Measurements from ENCODE around the gene IL6ST. TPM values are rescaled to one million over a fixed set of nuclear protein-coding genes. Genes with fewer than 3 reads are reported as not detected.

IL6ST gene
- total RNA-seq, 2 experiments from 2014 or later, result 47.1 to 58.0 TPM

- Mint-ChIP-seq H3K36me3 (no peaks in the 10 kb centered on the region), H3K27me3 (peaks cover 17% of the 10 kb centered on the region), H3K4me3 (no peak overlapping the region), H3K4me1 (peaks cover 14% of the 10 kb centered on the region), H3K9me3 (peaks cover 2% of the 10 kb centered on the region), H3K27ac (no peak overlapping the region)
- no peak for DNase-seq
Measured at GRCh38 chr5:55907927-55908326, 86.8 kb downstream of the IL6ST start.

GRCh38 chr5:55905251-55905650 lies 89.5 kb downstream of the IL6ST start:
- Mint-ChIP-seq H3K4me1 (peaks cover 15% of the 10 kb centered on the region), H3K27ac (no peak overlapping the region), H3K27me3 (peaks cover 26% of the 10 kb centered on the region), H3K36me3 (no peaks in the 10 kb centered on the region), H3K9me3 (peaks cover 2% of the 10 kb centered on the region), H3K4me3 (no peak overlapping the region)
- no peak for DNase-seq

- no peak for DNase-seq
- Mint-ChIP-seq H3K27ac (no peak overlapping the region), H3K36me3 (no peaks in the 10 kb centered on the region), H3K9me3 (peaks cover 2% of the 10 kb centered on the region), H3K27me3 (peaks cover 30% of the 10 kb centered on the region), H3K4me3 (no peak overlapping the region), H3K4me1 (peaks cover 19% of the 10 kb centered on the region)
Measured at GRCh38 chr5:55904152-55904551, 90.6 kb downstream of the IL6ST start.

GRCh38 chr5:55903121-55903701 lies 91.6 kb downstream of the IL6ST start:
- Mint-ChIP-seq H3K4me1 (peaks cover 19% of the 10 kb centered on the region), H3K27me3 (peaks cover 30% of the 10 kb centered on the region), H3K36me3 (no peaks in the 10 kb centered on the region), H3K9me3 (no peaks in the 10 kb centered on the region), H3K4me3 (no peak overlapping the region), H3K27ac (no peak overlapping the region)
- peak; percentile 86 for DNase-seq

- no peak for DNase-seq
- Mint-ChIP-seq H3K27me3 (peaks cover 32% of the 10 kb centered on the region), H3K9me3 (no peaks in the 10 kb centered on the region), H3K36me3 (no peaks in the 10 kb centered on the region), H3K4me3 (no peak overlapping the region), H3K27ac (no peak overlapping the region), H3K4me1 (peaks cover 21% of the 10 kb centered on the region)
Measured at GRCh38 chr5:55902696-55903095, 92.1 kb downstream of the IL6ST start.

- no peak for DNase-seq
- Mint-ChIP-seq H3K4me3 (no peak overlapping the region), H3K9me3 (no peaks in the 10 kb centered on the region), H3K27ac (no peak overlapping the region), H3K27me3 (peaks cover 35% of the 10 kb centered on the region), H3K4me1 (peaks cover 21% of the 10 kb centered on the region), H3K36me3 (no peaks in the 10 kb centered on the region)
Measured at GRCh38 chr5:55900776-55901175, 94.0 kb downstream of the IL6ST start.

- DNase-seq, result no peak
- H3K27ac Mint-ChIP-seq, result no peak overlapping the region
- peaks cover 32% of the 10 kb centered on the region for H3K27me3 Mint-ChIP-seq
- no peaks in the 10 kb centered on the region for H3K9me3 Mint-ChIP-seq
- no peaks in the 10 kb centered on the region for H3K36me3 Mint-ChIP-seq
- H3K4me1 Mint-ChIP-seq, result peaks cover 21% of the 10 kb centered on the region
- H3K4me3 Mint-ChIP-seq, result no peak overlapping the region
Measured at GRCh38 chr5:55900068-55900467, 94.7 kb downstream of the IL6ST start.

- DNase-seq, result no peak
- Mint-ChIP-seq H3K9me3 (no peaks in the 10 kb centered on the region), H3K4me1 (peaks cover 21% of the 10 kb centered on the region), H3K27ac (no peak overlapping the region), H3K36me3 (no peaks in the 10 kb centered on the region), H3K27me3 (peaks cover 25% of the 10 kb centered on the region), H3K4me3 (no peak overlapping the region)
Measured at GRCh38 chr5:55899344-55899743, 95.4 kb downstream of the IL6ST start.

- no peaks in the 10 kb centered on the region for H3K36me3 Mint-ChIP-seq
- H3K4me1 Mint-ChIP-seq, result peaks cover 12% of the 10 kb centered on the region
- peaks cover 19% of the 10 kb centered on the region for H3K27me3 Mint-ChIP-seq
- peak; percentile 26 for DNase-seq
- no peaks in the 10 kb centered on the region for H3K9me3 Mint-ChIP-seq
- no peak overlapping the region for H3K4me3 Mint-ChIP-seq
- no peak overlapping the region for H3K27ac Mint-ChIP-seq
Measured at GRCh38 chr5:55897905-55898304, 96.9 kb downstream of the IL6ST start.

- DNase-seq, result no peak
- H3K4me1 Mint-ChIP-seq, result peaks cover 12% of the 10 kb centered on the region
- H3K9me3 Mint-ChIP-seq, result no peaks in the 10 kb centered on the region
- no peak overlapping the region for H3K4me3 Mint-ChIP-seq
- H3K27ac Mint-ChIP-seq, result no peak overlapping the region
- H3K36me3 Mint-ChIP-seq, result no peaks in the 10 kb centered on the region
- H3K27me3 Mint-ChIP-seq, result peaks cover 19% of the 10 kb centered on the region
Measured at GRCh38 chr5:55897206-55897894, 97.4 kb downstream of the IL6ST start.

GRCh38 chr5:55896663-55897062 lies 98.1 kb downstream of the IL6ST start:
- Mint-ChIP-seq H3K4me3 (no peak overlapping the region), H3K27me3 (peaks cover 19% of the 10 kb centered on the region), H3K4me1 (peaks cover 12% of the 10 kb centered on the region), H3K9me3 (no peaks in the 10 kb centered on the region), H3K36me3 (no peaks in the 10 kb centered on the region), H3K27ac (no peak overlapping the region)
- no peak for DNase-seq

GRCh38 chr5:55896238-55896637 lies 98.5 kb downstream of the IL6ST start:
- Mint-ChIP-seq H3K9me3 (no peaks in the 10 kb centered on the region), H3K27me3 (peaks cover 19% of the 10 kb centered on the region), H3K4me3 (no peak overlapping the region), H3K27ac (no peak overlapping the region), H3K36me3 (no peaks in the 10 kb centered on the region), H3K4me1 (peaks cover 12% of the 10 kb centered on the region)
- DNase-seq, result no peak

GRCh38 chr5:55895346-55895745 lies 99.4 kb downstream of the IL6ST start:
- H3K27ac Mint-ChIP-seq, result no peak overlapping the region
- no peaks in the 10 kb centered on the region for H3K36me3 Mint-ChIP-seq
- peaks cover 11% of the 10 kb centered on the region for H3K27me3 Mint-ChIP-seq
- no peak for DNase-seq
- H3K4me1 Mint-ChIP-seq, result peaks cover 10% of the 10 kb centered on the region
- H3K4me3 Mint-ChIP-seq, result no peak overlapping the region
- H3K9me3 Mint-ChIP-seq, result no peaks in the 10 kb centered on the region

GRCh38 chr5:55894135-55894534 lies 100.6 kb downstream of the IL6ST start:
- H3K36me3 Mint-ChIP-seq, result no peaks in the 10 kb centered on the region
- DNase-seq, result no peak

GRCh38 chr5:55892479-55892878 lies 102.3 kb downstream of the IL6ST start:
- no peak overlapping the region for H3K27ac Mint-ChIP-seq
- H3K9me3 Mint-ChIP-seq, result no peaks in the 10 kb centered on the region
- H3K27me3 Mint-ChIP-seq, result peaks cover under 1% of the 10 kb centered on the region
- H3K4me1 Mint-ChIP-seq, result peaks cover 11% of the 10 kb centered on the region
- DNase-seq, result no peak
- H3K36me3 Mint-ChIP-seq, result no peaks in the 10 kb centered on the region
- no peak overlapping the region for H3K4me3 Mint-ChIP-seq

More at GRCh38 chr5:55894135-55894534, 100.6 kb downstream of the IL6ST start:
- no peak overlapping the region for H3K27ac Mint-ChIP-seq
- peaks cover 6% of the 10 kb centered on the region for H3K4me1 Mint-ChIP-seq
- H3K9me3 Mint-ChIP-seq, result no peaks in the 10 kb centered on the region
- peaks cover 6% of the 10 kb centered on the region for H3K27me3 Mint-ChIP-seq
- no peak overlapping the region for H3K4me3 Mint-ChIP-seq

- no peak overlapping the region for H3K4me3 Mint-ChIP-seq
- DNase-seq, result no peak
- no peaks in the 10 kb centered on the region for H3K36me3 Mint-ChIP-seq
- H3K27ac Mint-ChIP-seq, result peak overlapping the region; percentile 54
- H3K4me1 Mint-ChIP-seq, result peaks cover 9% of the 10 kb centered on the region
- H3K27me3 Mint-ChIP-seq, result peaks cover 9% of the 10 kb centered on the region
- H3K9me3 Mint-ChIP-seq, result no peaks in the 10 kb centered on the region
Measured at GRCh38 chr5:55888205-55888604, 106.6 kb downstream of the IL6ST start.
